Transverse colon (tissue), 4 donors: Measurements from ENCODE around the gene PKP2.

ENCODE experiments used
- CTCF ChIP-seq, 5 experiments: fragments of 200-600 bp in 3 of 5; fragments of 450-650 bp in 2 of 5; sonication (generic) in 3 of 5; IDR thresholded peaks; 1 replicate in 2 of 5; 2 replicates in 3 of 5; pipeline ENCODE4 v1.5.1; 2016 to 2017; ENCODE audit warnings: antibody characterized with exemption in 5 of 5, inconsistent platforms in 3 of 5, mild to moderate bottlenecking in 2 of 5, moderate library complexity in 1 of 5
- EP300 ChIP-seq: sonication (generic); formaldehyde crosslinking; IDR thresholded peaks from one replicate; pipeline ENCODE4 v1.6.1; 2017; ENCODE audit warnings: antibody characterized with exemption, low read depth
- POLR2A ChIP-seq: fragments of 450-650 bp; IDR thresholded peaks from one replicate; pipeline ENCODE4 v1.6.1; 2016; ENCODE audit warnings: antibody characterized with exemption, mild to moderate bottlenecking, moderate library complexity
- POLR2AphosphoS5 ChIP-seq, 3 donors: sonication (generic); formaldehyde crosslinking; IDR thresholded peaks; one replicate each; pipeline ENCODE4 v1.6.1; 2016; ENCODE audit warnings: antibody characterized with exemption in 3 of 3

- no peak for TF ChIP-seq CTCF (IDR thresholded peaks at IDR 0.05)
- TF ChIP-seq EP300, result no peak
- no peak for TF ChIP-seq POLR2A
- TF ChIP-seq POLR2AphosphoS5 (IDR thresholded peaks at IDR 0.05), result no peak
Observed at GRCh38 chr12:32884962-32885361, 11.6 kb downstream of the PKP2 start.
